SHP77 (cell line): Measurements from ENCODE around the gene CYB561A3.

Experiments used
- DNase-seq, 2 experiments: peaks; one replicate each; lab custom pipeline; 2025; lab: John Stamatoyannopoulos, UW

Gene CYB561A3

GRCh38 chr11:61325649-61326414 is 35.9 kb downstream of the CYB561A3 start:
- no peak for DNase-seq

- DNase-seq: no peak
Observed at GRCh38 chr11:61315260-61315659, 46.4 kb downstream of the CYB561A3 start.

- no peak for DNase-seq
Observed at GRCh38 chr11:61310749-61311148, 50.9 kb downstream of the CYB561A3 start.

- no peak for DNase-seq
Observed at GRCh38 chr11:61309739-61310138, 51.9 kb downstream of the CYB561A3 start.

GRCh38 chr11:61309141-61309540 is 52.5 kb downstream of the CYB561A3 start:
- DNase-seq: no peak

GRCh38 chr11:61307354-61307753 is 54.3 kb downstream of the CYB561A3 start:
- no peak for DNase-seq

GRCh38 chr11:61306221-61306620 is 55.5 kb downstream of the CYB561A3 start:
- no peak for DNase-seq

GRCh38 chr11:61305417-61305816 is 56.3 kb downstream of the CYB561A3 start:
- no peak for DNase-seq

- no peak for DNase-seq
Observed at GRCh38 chr11:61303725-61304124, 58.0 kb downstream of the CYB561A3 start.

GRCh38 chr11:61302550-61302949 is 59.1 kb downstream of the CYB561A3 start:
- no peak for DNase-seq
